ENCODE results near the gene KLHL9.

GRCh38 chr9:21331676-21332402 is 3.4 kb downstream of the KLHL9 start:
- TF ChIP-seq CTCF (IDR thresholded peaks at IDR 0.05) (no peak), POLR2A (IDR thresholded peaks at IDR 0.05) (no peak)

Data from uterus (tissue), 2 donors.